ENCODE results near the gene PTBP3. TPM values are rescaled to one million over a fixed set of nuclear protein-coding genes. Genes with fewer than 3 reads are reported as not detected.

PTBP3 gene
- polyA plus RNA-seq, 1 experiment: 34.8 TPM

DNA sequence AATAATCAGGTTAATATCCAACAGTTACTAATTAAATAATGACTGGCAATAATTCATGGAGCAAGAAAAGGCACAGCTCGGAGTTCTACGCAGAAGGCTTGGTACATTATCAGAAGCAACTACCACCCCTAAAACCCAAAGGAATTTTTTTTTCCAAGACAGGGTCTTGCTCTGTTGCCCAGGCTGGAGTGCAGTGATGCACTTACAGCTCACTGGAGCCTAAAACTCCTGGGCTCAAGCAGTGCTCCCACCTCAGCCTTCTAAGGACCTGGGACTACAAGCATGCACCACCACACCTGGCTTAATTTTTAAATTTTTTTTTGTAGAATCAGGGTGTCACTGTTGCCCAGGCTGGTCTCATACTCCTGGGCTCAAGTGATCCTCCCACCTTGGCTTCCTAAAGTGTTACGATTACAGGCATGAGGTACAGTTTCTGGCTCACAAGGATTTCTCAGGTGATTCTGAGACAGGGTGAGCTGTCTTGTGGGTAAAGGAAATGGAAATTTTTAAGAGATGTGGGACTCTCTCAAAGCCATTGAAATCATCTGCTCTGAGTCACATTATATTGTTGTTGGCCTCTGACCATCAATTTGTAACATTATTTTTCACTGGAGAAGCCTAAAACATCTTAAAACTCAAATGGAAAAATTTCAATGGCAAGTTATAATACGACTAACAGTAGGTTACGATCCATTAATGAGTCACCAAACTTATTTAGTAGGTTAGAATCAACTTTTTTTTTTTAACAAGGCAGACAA is 26.8 kb upstream of the PTBP3 start:
- Histone ChIP-seq H3K9me3 (ENCODE audit: control insufficient read depth, insufficient read depth, low read length) (no peaks in the 10 kb centered on the region), H3K27me3 (ENCODE audit: control insufficient read depth, insufficient read depth, low read length) (no peaks in the 10 kb centered on the region), H3K27ac (ENCODE audit: low read depth, low read length) (no peak overlapping the region), H3K4me3 (ENCODE audit: low read depth, low read length) (no peak overlapping the region)
- ChIA-PET POLR2A (no interaction called here), CTCF (interaction anchor here (0.5 to 5.6 kb wide), 14 partner anchors 11 to 601 kb away, joined by 3 to 87 read pairs (median 9); no protein-coding TSS in a partner anchor)
- no peak for TF ChIP-seq CTCF (IDR thresholded peaks at IDR 0.05; ENCODE audit: low read depth, low read length)
- DNase-seq (ENCODE audit: low read depth, low spot score): no peak

DNA sequence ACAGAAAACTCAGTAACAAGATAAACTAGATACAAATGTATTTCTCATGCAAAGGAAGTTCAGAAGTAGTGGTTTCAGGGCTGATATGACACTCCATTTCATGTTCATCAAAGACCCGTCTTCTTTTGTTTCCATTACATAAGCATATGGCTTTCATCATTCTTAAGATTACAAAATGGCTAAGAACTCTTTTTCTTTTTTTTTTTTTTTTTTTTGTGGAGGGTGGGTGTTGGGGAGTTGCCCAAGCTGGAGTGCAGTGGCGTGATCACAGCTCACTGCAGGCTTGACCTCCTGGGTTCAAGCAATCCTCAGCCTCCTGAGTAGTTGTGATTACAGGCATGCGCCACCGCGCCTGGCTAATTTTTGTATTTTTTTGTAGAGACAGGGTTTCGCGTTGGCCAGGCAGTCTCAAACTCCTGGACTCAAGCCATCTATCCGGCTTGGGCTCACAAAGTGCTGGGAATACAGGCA is 22.0 kb upstream of the PTBP3 start:
- Histone ChIP-seq H3K4me3 (ENCODE audit: low read depth, low read length) (no peak overlapping the region), H3K27me3 (ENCODE audit: control insufficient read depth, insufficient read depth, low read length) (no peaks in the 10 kb centered on the region), H3K27ac (ENCODE audit: low read depth, low read length) (no peak overlapping the region), H3K9me3 (ENCODE audit: control insufficient read depth, insufficient read depth, low read length) (no peaks in the 10 kb centered on the region)
- DNase-seq (ENCODE audit: low read depth, low spot score): no peak
- CTCF ChIA-PET: interaction anchor here (0.5 kb wide), 1 partner anchor 281 kb away, joined by 3 read pairs; no protein-coding TSS in a partner anchor
- POLR2A ChIA-PET: interaction anchor here (0.7 kb wide), 1 partner anchor 547 kb away, joined by 11 read pairs; no protein-coding TSS in a partner anchor
- no peak for TF ChIP-seq CTCF (IDR thresholded peaks at IDR 0.05; ENCODE audit: low read depth, low read length)

GRCh38 chr9:112354081-112354743 is 20.8 kb upstream of the PTBP3 start:
- Histone ChIP-seq H3K9me3 (ENCODE audit: control insufficient read depth, insufficient read depth, low read length) (no peaks in the 10 kb centered on the region), H3K27ac (ENCODE audit: low read depth, low read length) (no peak overlapping the region), H3K27me3 (ENCODE audit: control insufficient read depth, insufficient read depth, low read length) (no peaks in the 10 kb centered on the region), H3K4me3 (ENCODE audit: low read depth, low read length) (no peak overlapping the region)
- ChIA-PET CTCF (no interaction called here), POLR2A (no interaction called here)
- DNase-seq (ENCODE audit: low read depth, low spot score): no peak
- TF ChIP-seq CTCF (IDR thresholded peaks at IDR 0.05; ENCODE audit: low read depth, low read length): no peak

DNA sequence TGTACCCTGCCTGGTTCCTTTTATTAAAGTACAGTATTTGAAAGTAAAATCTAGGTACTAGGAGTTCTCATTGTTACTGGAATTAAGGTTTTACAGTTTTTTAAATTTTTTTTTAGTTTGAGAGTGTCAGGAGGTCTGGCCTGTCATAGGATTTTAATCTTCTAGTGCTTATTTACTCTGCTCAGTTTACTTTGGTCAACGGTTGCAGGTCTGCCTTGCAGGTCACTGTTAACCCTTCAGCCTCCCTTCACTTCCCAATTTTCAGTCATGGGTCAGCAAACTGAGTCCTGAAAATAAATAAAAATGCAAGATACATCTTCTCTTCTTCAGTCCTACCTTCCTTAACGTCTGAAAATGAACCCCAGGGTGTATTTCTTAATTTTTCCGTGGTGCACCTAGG is 18.8 kb upstream of the PTBP3 start:
- DNase-seq (ENCODE audit: low read depth, low spot score): no peak
- Histone ChIP-seq H3K4me3 (ENCODE audit: low read depth, low read length) (no peak overlapping the region), H3K27ac (ENCODE audit: low read depth, low read length) (no peak overlapping the region), H3K27me3 (ENCODE audit: control insufficient read depth, insufficient read depth, low read length) (no peaks in the 10 kb centered on the region), H3K9me3 (ENCODE audit: control insufficient read depth, insufficient read depth, low read length) (no peaks in the 10 kb centered on the region)
- POLR2A ChIA-PET: no interaction called here
- TF ChIP-seq CTCF (IDR thresholded peaks at IDR 0.05; ENCODE audit: low read depth, low read length): no peak
- CTCF ChIA-PET: no interaction called here

DNA sequence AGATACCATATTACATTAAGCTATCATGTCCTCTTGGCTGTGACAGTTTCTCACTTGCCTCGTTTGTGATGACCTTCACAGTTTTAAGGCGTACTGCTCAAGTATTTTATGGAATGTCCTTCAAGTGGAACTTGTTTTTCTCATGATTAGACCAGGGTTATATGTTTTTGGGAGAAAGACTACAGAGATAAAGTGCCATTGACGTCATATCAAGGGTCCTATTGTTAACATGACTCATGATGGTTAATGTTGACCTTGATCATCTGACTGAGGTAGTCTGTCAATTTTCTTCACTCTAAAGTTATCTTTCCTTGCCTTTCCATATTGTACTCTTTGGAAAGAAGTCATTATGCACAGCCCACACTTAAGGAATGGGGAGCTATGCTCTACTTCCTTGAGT is 17.8 kb upstream of the PTBP3 start:
- Histone ChIP-seq H3K9me3 (ENCODE audit: control insufficient read depth, insufficient read depth, low read length) (no peaks in the 10 kb centered on the region), H3K27ac (ENCODE audit: low read depth, low read length) (no peak overlapping the region), H3K27me3 (ENCODE audit: control insufficient read depth, insufficient read depth, low read length) (no peaks in the 10 kb centered on the region), H3K4me3 (ENCODE audit: low read depth, low read length) (no peak overlapping the region)
- CTCF ChIA-PET: interaction anchor here (2.0 to 2.1 kb wide), 2 partner anchors 11 to 253 kb away, joined by 5 to 8 read pairs; no protein-coding TSS in a partner anchor
- no peak for DNase-seq (ENCODE audit: low read depth, low spot score)
- POLR2A ChIA-PET: interaction anchor here (0.6 kb wide), 1 partner anchor 435 kb away, joined by 3 read pairs; no protein-coding TSS in a partner anchor
- no peak for TF ChIP-seq CTCF (IDR thresholded peaks at IDR 0.05; ENCODE audit: low read depth, low read length)
